HEK293 (cell line): ENCODE data around the gene INKA1.

Experiments used
- CTCF ChIA-PET: fragments of 350-600 bp; formaldehyde crosslinking; extraction: SDS; loops from one replicate; lab custom pipeline; 2021; ENCODE audit warnings: antibody characterized with exemption; lab: Yijun Ruan, JAX
- POLR2A ChIA-PET: fragments of 300-600 bp; formaldehyde crosslinking; extraction: SDS; loops from one replicate; lab custom pipeline; 2020; ENCODE audit warnings: antibody characterized with exemption, inconsistent platforms; lab: Yijun Ruan, JAX
- H3K27ac ChIP-seq: fragments of 200-500 bp; sonication (Bioruptor generic); 2 replicates; pipeline ENCODE4 v1.5.1; 2014; ENCODE audit warnings: low read depth, low read length, control low read depth, inconsistent platforms; ENCODE audit errors: extremely low read depth
- H3K36me3 ChIP-seq, 2 experiments: fragments of 200-500 bp in 1 of 2; sonication (Bioruptor generic) in 1 of 2; 1 replicate in 1 of 2; 2 replicates in 1 of 2; pipeline ENCODE4 v1.5.1; 2014 to 2017; ENCODE audit warnings: inconsistent platforms in 2 of 2, low read length in 2 of 2; ENCODE audit not compliant: control insufficient read depth in 2 of 2, insufficient read depth in 1 of 2
- H3K4me1 ChIP-seq: fragments of 200-500 bp; sonication (Bioruptor generic); 2 replicates; pipeline ENCODE4 v1.5.1; 2014; ENCODE audit warnings: mild to moderate bottlenecking, low read length, inconsistent platforms; ENCODE audit not compliant: control insufficient read depth, insufficient read depth
- H3K4me3 ChIP-seq: 2 replicates; pipeline ENCODE4 v1.5.1; 2011; ENCODE audit warnings: low read depth, mild to moderate bottlenecking, control low read depth, low read length, moderate library complexity
- H3K9me3 ChIP-seq: fragments of 200-500 bp; sonication (Bioruptor generic); 2 replicates; pipeline ENCODE4 v1.5.1; 2014; ENCODE audit warnings: low read depth, low read length, inconsistent platforms; ENCODE audit not compliant: control insufficient read depth, insufficient read depth
- HOXA7 ChIP-seq: sonication (generic); formaldehyde crosslinking; IDR thresholded peaks from 2 replicates; pipeline ENCODE4 v1.8.1; 2022; ENCODE audit warnings: missing genetic modification reagents, borderline replicate concordance
- SCRT2 ChIP-seq: fragments of 450-650 bp; formaldehyde crosslinking; IDR thresholded peaks from 2 replicates; pipeline ENCODE4 v1.5.1; 2016; ENCODE audit warnings: missing biosample characterization, missing genetic modification characterization
- TCF7L2 ChIP-seq: IDR thresholded peaks from 2 replicates; pipeline ENCODE4 v1.6.1; 2011; ENCODE audit warnings: low read depth, mild to moderate bottlenecking, inconsistent platforms, low read length, moderate library complexity, borderline replicate concordance
- ZBTB10 ChIP-seq: fragments of 450-650 bp; formaldehyde crosslinking; IDR thresholded peaks from 2 replicates; pipeline ENCODE4 v1.5.1; 2016; ENCODE audit warnings: missing biosample characterization, missing genetic modification characterization
- ZBTB11 ChIP-seq: fragments of 450-650 bp; formaldehyde crosslinking; conservative IDR thresholded peaks from 2 replicates; pipeline ENCODE4 v1.5.1; 2016; ENCODE audit warnings: low read depth, missing biosample characterization, missing genetic modification characterization
- ZBTB21 ChIP-seq: fragments of 450-650 bp; formaldehyde crosslinking; IDR thresholded peaks from 2 replicates; pipeline ENCODE4 v1.5.1; 2017; ENCODE audit warnings: missing biosample characterization, missing genetic modification characterization
- ZBTB49 ChIP-seq: fragments of 450-650 bp; formaldehyde crosslinking; IDR thresholded peaks from 2 replicates; pipeline ENCODE4 v1.5.1; 2016; ENCODE audit warnings: missing biosample characterization, missing genetic modification characterization, low read depth
- ZNF112 ChIP-seq: fragments of 450-650 bp; formaldehyde crosslinking; IDR thresholded peaks from 2 replicates; pipeline ENCODE4 v1.5.0; 2017; ENCODE audit warnings: missing biosample characterization, missing genetic modification characterization
- ZNF157 ChIP-seq: fragments of 450-650 bp; formaldehyde crosslinking; IDR thresholded peaks from 2 replicates; pipeline ENCODE4 v1.5.1; 2016; ENCODE audit warnings: missing biosample characterization, missing genetic modification characterization
- ZNF24 ChIP-seq: fragments of 450-650 bp; formaldehyde crosslinking; IDR thresholded peaks from 2 replicates; pipeline ENCODE4 v1.5.1; 2016; ENCODE audit warnings: missing biosample characterization, missing genetic modification characterization
- ZNF335 ChIP-seq: fragments of 450-650 bp; formaldehyde crosslinking; conservative IDR thresholded peaks from 2 replicates; pipeline ENCODE4 v1.5.1; 2016; ENCODE audit warnings: missing biosample characterization, missing genetic modification characterization
- ZNF513 ChIP-seq: fragments of 450-650 bp; IDR thresholded peaks from 2 replicates; pipeline ENCODE4 v1.5.1; 2018; ENCODE audit warnings: missing biosample characterization, missing genetic modification characterization
- ZNF529 ChIP-seq: fragments of 450-650 bp; formaldehyde crosslinking; IDR thresholded peaks from 2 replicates; pipeline ENCODE4 v1.5.1; 2017; ENCODE audit warnings: missing genetic modification characterization, missing biosample characterization; ENCODE audit not compliant: insufficient replicate concordance
- ZNF530 ChIP-seq: fragments of 450-650 bp; formaldehyde crosslinking; IDR thresholded peaks from 2 replicates; pipeline ENCODE4 v1.5.1; 2016; ENCODE audit warnings: low read depth, missing biosample characterization, missing genetic modification characterization
- ZNF585B ChIP-seq: fragments of 450-650 bp; formaldehyde crosslinking; IDR thresholded peaks from 2 replicates; pipeline ENCODE4 v1.5.1; 2016; ENCODE audit warnings: missing biosample characterization, missing genetic modification characterization
- ZNF645 ChIP-seq: fragments of 450-650 bp; formaldehyde crosslinking; IDR thresholded peaks from 2 replicates; pipeline ENCODE4; 2016; ENCODE audit warnings: missing biosample characterization, missing genetic modification characterization
- ZNF677 ChIP-seq: fragments of 450-650 bp; IDR thresholded peaks from 2 replicates; pipeline ENCODE4 v1.5.0; 2018; ENCODE audit warnings: missing biosample characterization, mild to moderate bottlenecking, missing genetic modification characterization, moderate library complexity
- ZNF76 ChIP-seq: fragments of 450-650 bp; formaldehyde crosslinking; IDR thresholded peaks from 2 replicates; pipeline ENCODE4; 2016; ENCODE audit warnings: low read depth, missing biosample characterization, missing genetic modification characterization, borderline replicate concordance
- ZNF768 ChIP-seq: fragments of 450-650 bp; formaldehyde crosslinking; IDR thresholded peaks from 2 replicates; pipeline ENCODE4 v1.5.1; 2018; ENCODE audit warnings: missing biosample characterization, mild to moderate bottlenecking, missing genetic modification characterization
- ZSCAN16 ChIP-seq: fragments of 450-650 bp; formaldehyde crosslinking; IDR thresholded peaks from 2 replicates; pipeline ENCODE4 v1.5.1; 2016; ENCODE audit warnings: missing biosample characterization, missing genetic modification characterization

Gene INKA1

GRCh38 chr3:49754536-49754935 lies 48.5 kb upstream of the INKA1 start (continued):
- TF ChIP-seq ZBTB49 (tag by site-specific recombination) (no peak), ZBTB11 (tag by site-specific recombination) (no peak), ZNF76 (tag by site-specific recombination) (no peak), ZNF529 (no peak), ZNF585B (tag by site-specific recombination) (no peak)
- TF ChIP-seq, all 188 proteins: peak for 0

- TF ChIP-seq ZNF677 (tag by site-specific recombination), result no peak
- no peak for TF ChIP-seq ZNF112 (tag by site-specific recombination)
- no peak for TF ChIP-seq ZBTB10 (tag by site-specific recombination)
- no peak for TF ChIP-seq ZNF645 (tag by site-specific recombination)
- no peak for TF ChIP-seq ZNF768
- TF ChIP-seq ZNF513 (tag by site-specific recombination), result no peak
- no peak for TF ChIP-seq ZNF335 (tag by site-specific recombination)
- no peak for TF ChIP-seq ZSCAN16 (tag by site-specific recombination)
- no peak for TF ChIP-seq ZNF157 (tag by site-specific recombination)
- TF ChIP-seq ZBTB21, result no peak
- TF ChIP-seq SCRT2 (tag by site-specific recombination), result no peak
- no peak for TF ChIP-seq ZNF24 (tag by site-specific recombination)
- no peak for TF ChIP-seq HOXA7 (CRISPR knock-in tag)
- TF ChIP-seq ZNF530, result no peak
- TF ChIP-seq TCF7L2, result no peak
- H3K4me1 ChIP-seq, result no peaks in the 10 kb centered on the region
- no peak overlapping the region for H3K4me3 ChIP-seq
- POLR2A ChIA-PET, result no interaction called here
- no peak overlapping the region for H3K27ac ChIP-seq
- H3K36me3 ChIP-seq, result no peaks in the 10 kb centered on the region; a peak in 1 of 3 replicates
- no peaks in the 10 kb centered on the region for H3K9me3 ChIP-seq
- CTCF ChIA-PET, result no interaction called here
Measured at GRCh38 chr3:49756036-49756435, 47.0 kb upstream of the INKA1 start.
